Stimulated activated CD4-positive, alpha-beta T cell treated with anti-CD3 and anti-CD28 coated beads, Interleukin-1b, Interleukin-23, amount 100 ng/mL, for 4 hours (primary cell): ENCODE data around the gene FZR1.

ENCODE experiments used
- DNase-seq, 2 donors: peaks; one replicate each; pipeline ENCODE4 v3.0.0-alpha.2; 2020; ENCODE audit warnings: low read depth in 2 of 2

The FZR1 gene

DNA sequence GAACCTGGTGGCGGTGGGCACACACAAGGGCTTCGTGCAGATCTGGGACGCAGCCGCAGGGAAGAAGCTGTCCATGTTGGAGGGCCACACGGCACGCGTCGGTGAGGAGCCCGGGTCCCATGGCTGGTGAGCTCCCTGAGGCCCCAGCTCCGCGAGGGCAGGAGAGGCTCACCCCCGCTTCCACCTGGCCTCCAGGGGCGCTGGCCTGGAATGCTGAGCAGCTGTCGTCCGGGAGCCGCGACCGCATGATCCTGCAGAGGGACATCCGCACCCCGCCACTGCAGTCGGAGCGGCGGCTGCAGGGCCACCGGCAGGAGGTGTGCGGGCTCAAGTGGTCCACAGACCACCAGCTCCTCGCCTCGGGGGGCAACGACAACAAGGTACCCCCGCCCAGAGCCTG is 25.6 kb downstream of the FZR1 start:
- no peak for DNase-seq

DNA sequence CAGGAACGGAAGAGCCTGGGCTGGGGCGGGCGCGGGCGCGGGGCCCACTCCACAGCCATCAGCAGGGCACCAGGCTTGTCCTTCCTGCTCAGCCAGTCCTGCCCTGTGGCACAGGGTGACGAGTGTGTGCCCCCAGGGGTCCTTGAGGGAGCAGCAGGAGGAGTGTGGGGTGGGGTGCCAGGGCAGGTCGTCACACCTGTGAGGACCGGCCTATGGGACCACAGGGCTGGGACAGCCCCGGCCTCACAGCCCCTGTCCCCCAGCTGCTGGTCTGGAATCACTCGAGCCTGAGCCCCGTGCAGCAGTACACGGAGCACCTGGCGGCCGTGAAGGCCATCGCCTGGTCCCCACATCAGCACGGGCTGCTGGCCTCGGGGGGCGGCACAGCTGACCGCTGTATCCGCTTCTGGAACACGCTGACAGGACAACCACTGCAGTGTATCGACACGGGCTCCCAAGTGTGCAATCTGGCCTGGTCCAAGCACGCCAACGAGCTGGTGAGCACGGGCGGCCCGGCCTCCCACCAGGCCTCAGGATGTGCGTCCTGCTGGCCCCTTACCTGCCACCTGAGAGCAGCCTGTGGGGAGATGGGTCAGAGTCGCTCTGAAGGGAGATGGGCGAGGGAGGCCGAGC is 26.2 kb downstream of the FZR1 start:
- no peak for DNase-seq

DNA sequence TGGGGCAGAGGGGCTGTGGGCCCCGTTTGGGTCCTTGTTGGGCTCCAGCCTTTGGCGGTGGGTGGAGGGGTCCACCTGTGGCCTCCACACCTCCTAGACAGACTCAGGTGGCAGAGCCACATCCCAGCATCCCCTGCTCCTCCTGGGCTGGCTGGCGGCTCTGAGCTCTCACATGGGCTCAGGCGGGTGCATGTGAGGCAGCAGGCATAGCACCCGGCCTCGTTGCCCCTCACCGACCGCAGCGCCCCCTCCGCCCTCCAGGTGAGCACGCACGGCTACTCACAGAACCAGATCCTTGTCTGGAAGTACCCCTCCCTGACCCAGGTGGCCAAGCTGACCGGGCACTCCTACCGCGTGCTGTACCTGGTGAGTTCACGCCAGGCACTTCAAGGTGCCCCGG is 26.9 kb downstream of the FZR1 start:
- no peak for DNase-seq

DNA sequence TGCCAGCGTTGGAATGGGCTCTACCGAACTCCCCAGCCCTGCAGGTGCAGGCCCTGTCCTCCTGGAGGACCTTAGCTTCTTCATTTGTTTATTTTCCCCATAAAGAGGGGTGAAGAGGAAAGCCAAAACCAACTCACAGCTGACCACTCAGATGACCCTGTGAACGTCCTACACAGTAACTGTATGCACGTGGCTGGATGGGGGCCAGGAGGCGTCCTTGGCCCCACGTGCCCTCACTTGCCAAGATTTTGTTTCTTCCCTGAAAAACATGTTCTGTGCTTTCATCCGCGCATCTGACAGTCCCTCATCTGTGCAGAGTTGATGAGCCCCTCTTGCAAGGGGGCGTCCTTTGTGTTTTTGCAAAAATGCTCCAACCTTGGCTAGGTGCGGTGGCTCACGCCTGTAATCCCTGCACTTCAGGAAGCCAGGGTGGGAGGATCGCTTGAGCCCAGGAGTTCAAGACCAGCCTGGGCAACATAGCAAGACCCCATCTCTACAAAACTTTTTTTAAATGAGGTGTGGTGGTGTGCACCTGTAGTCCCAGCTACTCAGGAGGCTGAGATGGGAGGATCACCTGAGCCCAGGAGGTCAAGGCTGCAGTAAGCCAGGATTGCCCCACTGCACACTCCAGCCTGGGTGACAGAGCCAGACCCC is 27.6 kb downstream of the FZR1 start:
- DNase-seq: no peak

DNA sequence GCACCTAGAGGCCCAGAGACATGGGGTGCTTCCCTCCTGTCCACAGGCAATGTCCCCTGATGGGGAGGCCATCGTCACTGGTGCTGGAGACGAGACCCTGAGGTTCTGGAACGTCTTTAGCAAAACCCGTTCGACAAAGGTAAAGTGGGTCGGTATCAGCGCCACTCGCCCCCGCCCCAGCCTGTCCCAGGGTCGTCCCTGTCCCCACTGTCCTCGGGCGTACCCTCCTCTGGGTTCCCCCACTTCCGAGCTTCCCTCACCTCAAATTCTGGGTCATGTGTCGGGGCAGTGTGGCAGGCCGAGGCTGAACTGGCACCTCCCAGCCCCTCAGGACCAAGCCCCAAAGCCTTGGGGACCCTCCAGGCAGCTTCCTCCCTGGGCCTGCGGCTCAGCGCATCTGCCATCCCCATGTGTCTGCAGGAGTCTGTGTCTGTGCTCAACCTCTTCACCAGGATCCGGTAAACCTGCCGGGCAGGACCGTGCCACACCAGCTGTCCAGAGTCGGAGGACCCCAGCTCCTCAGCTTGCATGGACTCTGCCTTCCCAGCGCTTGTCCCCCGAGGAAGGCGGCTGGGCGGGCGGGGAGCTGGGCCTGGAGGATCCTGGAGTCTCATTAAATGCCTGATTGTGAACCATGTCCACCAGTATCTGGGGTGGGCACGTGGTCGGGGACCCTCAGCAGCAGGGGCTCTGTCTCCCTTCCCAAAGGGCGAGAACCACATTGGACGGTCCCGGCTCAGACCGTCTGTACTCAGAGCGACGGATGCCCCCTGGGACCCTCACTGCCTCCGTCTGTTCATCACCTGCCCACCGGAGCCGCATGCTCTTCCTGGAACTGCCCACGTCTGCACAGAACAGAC is 28.5 kb downstream of the FZR1 start:
- DNase-seq: no peak

DNA sequence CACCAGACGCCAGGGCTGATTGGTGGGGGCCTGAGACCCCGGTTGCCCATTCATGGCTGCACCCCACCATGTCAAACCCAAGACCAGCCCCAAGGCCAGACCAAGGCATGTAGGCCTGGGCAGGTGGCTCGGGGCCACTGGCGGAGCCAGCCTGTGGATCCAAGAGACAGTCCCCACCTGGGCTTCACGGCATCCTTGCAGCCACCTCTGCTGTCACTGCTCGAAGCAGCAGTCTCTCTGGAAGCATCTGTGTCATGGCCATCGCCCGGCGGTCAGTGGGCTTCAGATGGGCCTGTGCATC is 29.1 kb downstream of the FZR1 start:
- no peak for DNase-seq

DNA sequence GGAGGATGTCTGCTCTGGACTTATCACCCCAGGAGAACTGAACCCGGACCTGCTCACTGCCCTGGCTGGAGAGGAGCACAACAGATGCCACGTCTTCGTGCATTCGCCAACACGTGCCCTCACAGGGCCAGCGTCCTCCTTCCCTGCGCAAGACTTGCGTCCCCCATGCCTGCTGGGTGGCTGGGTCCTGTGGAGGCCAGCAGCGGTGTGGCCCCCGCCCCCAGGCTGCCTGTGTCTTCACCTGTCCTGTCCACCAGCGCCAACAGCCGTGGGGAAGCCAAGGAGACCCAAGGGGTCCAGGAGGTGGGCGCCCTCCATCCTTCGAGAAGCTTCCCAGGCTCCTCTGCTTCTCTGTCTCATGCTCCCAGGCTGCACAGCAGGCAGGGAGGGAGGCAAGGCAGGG is 29.5 kb downstream of the FZR1 start:
- no peak for DNase-seq

DNA sequence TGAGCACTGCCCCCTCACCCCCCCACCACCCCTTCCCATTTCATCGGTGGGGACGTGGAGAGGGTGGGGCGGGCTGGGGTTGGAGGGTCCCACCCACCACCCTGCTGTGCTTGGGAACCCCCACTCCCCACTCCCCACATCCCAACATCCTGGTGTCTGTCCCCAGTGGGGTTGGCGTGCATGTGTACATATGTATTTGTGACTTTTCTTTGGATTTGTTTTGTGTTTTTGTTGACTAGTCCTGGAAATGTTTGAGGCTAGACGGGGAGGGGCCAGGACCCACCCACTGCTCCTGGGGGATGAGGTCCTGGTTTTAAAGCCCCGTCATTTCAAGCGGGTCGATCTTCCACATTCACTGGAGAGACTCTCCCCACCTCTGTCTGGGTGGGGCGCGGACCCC is 29.9 kb downstream of the FZR1 start:
- DNase-seq: no peak

DNA sequence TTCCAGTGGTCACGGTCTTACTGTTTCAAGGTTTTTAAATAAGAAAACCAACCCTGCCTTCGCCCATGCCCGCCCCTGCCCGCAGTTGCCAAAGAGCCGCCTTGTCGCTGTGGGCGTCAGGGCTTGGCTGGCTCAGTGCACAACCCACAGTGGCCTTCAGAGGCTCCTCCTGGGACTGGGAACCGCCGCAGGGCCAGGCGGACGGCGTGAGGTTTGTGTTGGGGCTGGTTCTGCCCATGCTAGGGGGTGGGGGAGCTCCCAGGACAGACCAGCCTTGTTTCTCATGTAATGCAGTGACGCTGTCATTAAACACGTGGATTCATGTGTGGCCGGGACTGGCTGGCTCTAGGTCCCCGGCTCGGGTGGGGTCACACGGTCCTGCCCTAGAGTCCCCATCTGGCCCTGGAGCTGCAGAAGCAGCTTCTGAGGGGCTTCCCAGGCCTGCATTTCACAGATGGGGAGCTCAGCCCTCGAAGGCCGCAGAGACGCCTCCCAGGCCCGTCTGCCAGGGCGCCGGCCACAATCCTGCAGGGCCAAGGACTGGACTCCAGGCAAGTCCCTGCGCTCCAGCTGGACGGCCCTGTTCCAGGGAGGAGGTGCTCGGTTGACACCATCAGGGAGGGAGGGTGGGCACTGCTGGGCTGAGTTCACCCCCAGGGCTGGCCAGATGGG is 30.5 kb downstream of the FZR1 start:
- DNase-seq: no peak

DNA sequence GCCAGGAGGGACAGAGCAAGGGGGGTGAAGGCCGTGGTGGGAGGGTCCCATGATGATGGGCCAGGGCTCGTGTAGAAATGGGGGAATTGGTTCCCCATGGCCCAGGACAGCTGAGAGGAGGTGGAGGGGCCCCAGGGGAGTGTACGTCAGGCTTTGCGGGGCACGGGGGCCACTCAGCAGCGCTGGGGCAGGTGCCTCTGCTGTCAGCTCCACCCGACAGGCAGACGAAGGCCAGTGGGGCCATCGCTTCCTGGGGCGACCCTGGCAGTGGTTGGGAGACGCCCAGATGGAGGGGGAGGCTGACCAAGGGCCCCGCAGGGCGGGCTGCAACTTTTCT is 31.0 kb downstream of the FZR1 start:
- no peak for DNase-seq

DNA sequence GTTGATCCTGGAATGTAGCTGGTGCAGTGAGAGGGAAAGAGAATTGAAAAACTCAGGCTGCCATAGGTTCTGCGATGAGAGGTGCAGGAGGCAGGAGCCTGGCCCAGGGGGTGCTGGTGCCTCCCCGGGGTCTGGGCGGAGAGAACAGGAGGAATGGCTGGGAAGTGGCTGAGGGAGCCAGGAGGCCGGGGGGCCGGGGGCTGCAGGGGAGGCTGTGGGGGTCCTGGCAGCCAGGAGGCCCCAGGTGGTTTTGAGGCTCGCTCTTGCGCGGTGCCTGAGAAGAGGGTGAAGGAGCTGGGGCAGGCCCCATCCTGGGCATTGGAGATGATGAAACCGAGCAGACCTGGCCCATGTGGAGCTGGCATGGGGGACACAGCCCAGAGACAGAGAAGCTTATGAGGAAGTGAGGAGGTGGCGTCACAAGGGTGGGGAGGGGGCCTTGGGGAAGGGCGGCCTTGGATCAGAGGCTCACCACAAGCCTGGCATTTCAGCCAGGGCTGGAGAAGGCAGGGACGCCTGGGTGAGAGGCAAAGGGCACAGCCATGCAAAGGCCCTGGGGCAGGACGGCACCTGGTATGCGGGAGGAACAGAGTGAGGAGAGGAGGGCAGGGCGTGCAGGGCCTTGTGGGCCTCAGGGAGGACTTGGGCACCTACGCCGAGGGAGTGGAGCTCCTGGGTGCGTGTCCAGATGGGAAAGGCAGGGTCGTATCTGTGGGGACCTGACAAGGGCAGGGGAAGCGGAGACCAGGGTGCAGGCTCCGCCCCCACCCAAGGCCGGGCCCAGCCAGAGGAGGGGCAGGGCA is 31.5 kb downstream of the FZR1 start:
- DNase-seq: no peak

DNA sequence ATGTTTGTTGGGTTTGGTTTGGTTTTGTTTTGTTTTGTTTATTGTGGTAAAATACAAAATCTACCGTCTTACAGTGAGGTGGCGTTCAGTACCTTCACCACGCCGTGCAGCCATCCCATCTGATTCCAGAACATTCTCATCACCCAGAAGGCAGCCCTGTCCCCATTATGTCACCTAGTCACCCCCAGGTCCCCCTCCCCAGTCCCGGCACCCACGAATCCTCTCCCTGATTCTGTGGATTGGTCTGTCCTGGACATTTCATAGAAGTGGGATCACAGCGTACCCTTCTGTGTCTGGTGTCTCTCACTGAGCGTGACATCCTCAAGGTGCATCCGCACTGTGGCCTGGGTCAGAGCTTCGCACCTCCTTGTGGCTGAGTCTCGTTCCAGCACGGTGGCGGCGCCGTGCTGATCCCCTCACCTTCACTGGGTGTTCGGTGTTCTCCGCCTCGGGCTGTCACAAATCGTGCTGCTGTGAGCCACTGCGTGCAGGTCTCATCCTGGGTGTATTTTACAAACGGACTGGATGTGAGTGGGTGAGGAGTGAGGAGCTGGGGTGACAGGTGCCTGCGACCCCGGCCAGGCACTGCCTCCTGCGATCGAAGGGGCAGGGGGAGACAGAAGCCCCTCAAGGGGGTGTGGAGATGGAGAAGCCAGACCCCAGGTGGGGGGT is 32.3 kb downstream of the FZR1 start:
- no peak for DNase-seq

DNA sequence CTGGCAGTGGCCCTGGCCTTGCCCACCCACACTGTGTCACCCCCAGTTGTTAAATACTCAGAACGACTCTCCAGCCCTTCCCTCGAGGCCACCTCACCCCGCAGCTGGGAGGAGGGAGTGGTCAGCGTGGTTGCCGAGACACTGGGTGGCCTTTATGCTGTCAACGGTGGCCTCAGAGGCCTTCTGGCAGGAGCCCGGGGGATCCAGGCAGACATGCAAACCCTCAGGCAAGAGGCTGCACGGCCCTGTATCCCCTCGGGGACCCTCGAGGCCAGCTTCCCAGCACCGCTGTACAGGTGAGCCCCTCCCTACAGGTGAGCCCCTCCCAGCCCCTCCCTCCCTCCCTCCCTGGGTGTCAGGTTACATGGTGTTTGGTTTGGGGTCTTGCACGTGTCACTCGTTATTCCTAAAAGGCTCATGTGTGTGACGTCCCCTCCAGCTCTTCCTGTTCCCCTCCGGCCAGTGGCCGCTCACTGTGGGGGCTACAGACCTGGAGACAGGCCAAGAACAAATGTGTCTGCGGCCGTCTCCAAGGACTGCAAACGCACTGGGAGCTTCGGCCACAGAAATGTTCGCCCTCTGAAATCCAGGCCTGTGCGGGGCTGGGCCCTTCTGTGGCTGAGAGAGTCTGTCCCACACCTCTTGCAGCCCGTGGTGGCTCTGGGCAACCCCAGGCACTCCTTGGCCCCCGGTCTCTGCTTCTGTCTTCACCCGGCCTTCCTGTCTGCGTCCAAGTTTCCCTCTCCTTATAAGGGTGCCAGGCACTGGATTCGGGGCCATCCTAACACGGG is 33.0 kb downstream of the FZR1 start, which contains the start of gene TEKTIP1:
TSS of gene TEKTIP1 (plus strand) at position 210 of the 791 bp plus-strand sequence. CDS start at position 214, 4 bp downstream.
- DNase-seq: no peak

DNA sequence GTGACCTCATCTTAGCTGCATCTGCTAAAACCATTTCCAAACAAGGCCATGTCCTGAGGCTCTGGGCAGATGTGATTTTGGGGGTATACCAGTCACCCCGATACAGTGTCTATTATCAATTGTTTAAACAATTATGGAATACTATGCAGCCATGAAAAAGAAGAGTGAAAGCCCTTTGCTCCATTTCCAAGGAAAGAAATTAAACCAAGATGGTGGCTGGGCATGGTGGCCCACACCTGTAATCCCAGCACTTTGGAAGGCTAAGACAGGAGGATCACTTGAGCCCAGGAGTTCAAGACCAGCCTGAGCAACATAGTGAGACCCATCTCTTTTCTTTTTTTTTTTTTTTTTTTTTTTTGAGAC is 33.6 kb downstream of the FZR1 start:
- DNase-seq: no peak

DNA sequence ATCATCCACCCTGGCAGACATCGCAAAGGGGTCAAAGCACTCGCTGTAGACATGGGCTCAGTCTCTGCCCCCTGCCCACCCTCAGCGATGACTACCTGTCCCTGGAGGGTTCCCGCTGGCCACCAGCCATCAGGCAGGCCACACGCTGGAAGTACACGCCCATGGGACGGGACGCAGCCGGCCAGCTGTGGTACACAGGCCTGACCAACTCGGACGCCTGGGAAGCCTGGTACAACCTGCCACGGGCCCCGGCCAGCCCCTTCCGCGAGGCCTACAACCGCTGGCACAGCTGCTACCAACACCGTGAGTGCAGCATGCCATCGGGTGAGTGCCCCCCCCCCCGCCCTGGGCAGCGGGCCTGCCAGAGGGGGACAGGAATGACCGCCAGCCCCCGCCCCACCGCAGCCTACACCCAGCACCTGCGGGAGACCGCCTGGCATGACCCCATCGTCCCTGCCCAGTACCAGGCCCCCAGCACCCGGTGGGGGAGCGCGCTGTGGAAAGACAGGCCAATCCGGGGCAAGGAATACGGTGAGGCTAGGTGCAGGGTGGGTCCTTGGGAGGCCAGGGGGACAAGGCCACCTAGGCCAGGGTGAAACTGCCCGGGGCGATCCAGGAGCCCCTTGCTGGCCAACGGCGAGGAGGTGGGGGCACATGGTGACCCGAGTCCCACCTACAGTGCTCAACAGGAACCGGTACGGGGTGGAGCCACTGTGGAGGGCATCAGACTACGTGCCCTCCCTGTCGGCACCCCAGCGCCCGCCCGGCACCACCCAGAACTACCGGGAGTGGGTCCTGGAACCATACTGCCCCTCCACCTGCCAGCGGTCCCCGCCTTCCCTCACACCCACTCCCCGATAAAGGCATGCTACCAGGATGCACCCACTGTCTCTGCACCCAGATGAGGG is 37.3 kb downstream of the FZR1 start:
- no peak for DNase-seq

DNA sequence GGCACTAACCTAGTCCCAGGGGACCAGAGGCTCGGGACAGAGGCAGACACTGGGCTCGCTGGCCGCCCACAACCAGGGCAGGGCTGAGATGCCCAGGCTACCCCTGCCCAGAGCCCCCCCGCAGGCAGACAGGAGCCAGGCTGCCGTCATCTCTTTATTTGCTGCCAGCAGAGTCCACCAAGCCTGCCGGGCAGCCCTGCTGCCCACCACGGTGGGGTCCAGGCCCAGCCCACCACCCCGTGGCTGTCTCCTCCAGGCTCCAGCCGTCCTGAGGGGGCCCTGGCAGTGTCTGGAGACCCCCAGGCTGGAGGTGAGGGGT is 37.9 kb downstream of the FZR1 start:
- no peak for DNase-seq

DNA sequence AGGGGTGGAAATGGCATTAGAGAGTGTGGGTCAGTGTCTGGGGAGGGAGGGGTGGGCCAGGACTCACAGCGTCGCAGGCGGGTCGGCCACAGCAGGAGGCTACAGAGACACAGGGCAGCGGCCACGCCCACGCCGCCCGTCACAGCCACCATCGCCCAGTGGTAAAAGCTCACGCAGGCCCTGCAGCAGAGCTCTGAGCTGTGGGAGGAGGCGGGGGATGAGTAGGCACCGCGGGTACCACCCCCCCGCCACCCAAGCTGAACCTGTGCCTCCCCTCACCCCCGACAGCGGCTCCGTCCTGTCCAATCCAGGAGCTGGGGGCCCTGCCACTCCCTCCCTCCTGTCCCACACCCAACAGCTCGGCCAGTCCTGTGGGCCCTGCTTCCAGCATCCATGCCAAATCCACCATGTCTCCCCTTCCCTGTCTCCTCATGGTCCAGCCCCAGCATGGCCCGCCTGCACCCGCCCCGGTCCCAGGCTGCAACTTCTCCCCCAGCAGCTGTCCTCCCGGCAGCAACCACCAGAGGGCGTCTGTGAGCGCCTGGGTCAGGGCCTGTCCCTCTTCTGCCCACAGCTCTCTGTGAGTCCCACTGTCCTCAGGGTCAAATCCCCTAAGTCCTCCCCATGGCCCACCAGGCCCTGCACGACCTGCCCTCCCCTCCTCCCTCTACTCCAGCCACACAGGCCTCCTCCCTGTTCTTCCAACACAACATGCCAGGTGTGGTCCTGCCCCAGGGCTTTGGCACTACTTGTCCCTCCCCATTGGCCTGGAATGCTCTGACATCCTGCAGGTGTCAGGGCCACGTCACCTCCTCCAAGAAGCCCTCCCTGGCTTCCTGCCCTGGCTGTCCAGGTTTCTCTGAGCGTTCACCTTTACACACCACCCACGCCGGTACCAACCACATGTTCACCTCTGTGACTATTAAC is 38.9 kb downstream of the FZR1 start:
- DNase-seq: peak; percentile 76 to 77

DNA sequence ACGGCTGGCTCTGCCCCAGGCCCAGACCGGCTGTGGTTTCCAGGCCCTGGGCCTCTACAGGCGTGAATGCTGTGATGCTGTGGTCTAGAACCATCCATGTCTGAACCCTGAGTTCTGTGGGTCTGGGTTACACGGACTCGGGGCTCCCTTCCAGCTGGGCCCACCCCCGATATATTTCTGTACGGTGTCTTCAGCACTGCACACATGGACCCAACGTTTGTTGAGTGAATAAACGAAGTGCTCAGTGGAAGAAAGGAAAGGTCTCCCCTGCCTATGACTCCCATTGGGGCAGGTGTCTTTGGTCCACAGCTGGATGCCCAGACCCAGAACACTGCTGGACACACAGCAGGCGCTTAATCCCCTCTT is 39.5 kb downstream of the FZR1 start:
- DNase-seq: no peak

DNA sequence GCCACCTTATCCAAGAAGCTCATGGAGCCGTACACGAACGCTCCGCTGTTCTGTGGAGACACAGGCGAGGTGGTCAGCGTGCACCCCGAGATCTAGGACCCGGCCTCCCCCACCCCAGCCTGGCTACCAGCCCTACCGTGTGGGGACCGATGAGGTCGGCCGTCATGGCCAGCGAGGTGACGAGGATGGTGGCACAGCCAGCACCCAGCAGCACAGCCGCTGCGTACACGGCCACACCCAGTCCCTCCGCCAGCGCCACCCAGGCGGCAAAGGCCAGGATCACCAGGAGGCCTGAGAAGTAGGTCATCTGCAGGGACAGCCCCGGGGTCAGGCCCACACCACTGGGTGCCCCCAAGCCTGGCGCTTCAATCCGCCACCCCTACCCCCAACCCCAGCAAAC is 40.0 kb downstream of the FZR1 start:
- DNase-seq: no peak
